Ishikawa (cell line): Measurements from ENCODE around the gene UBN2.

ENCODE experiments used
- CEBPB ChIP-seq: IDR thresholded peaks from 2 replicates; pipeline ENCODE4 v1.6.1; 2012
- CREB1 ChIP-seq: IDR thresholded peaks from 2 replicates; pipeline ENCODE4 v1.6.1; 2012; ENCODE audit warnings: low read depth
- EGR1 ChIP-seq: IDR thresholded peaks from 2 replicates; pipeline ENCODE4 v1.6.1; 2012
- EP300 ChIP-seq: IDR thresholded peaks from 2 replicates; pipeline ENCODE4 v1.6.1; 2012; ENCODE audit warnings: borderline replicate concordance
- FOXM1 ChIP-seq: IDR thresholded peaks from 2 replicates; pipeline ENCODE4 v1.6.1; 2012; ENCODE audit warnings: low read depth, borderline replicate concordance
- MAX ChIP-seq: IDR thresholded peaks from 2 replicates; pipeline ENCODE4 v1.6.1; 2012
- NFIC ChIP-seq: IDR thresholded peaks from 2 replicates; pipeline ENCODE4 v1.6.1; 2012
- RAD21 ChIP-seq: IDR thresholded peaks from 2 replicates; pipeline ENCODE4 v1.6.1; 2012; ENCODE audit warnings: low read depth
- TAF1 ChIP-seq: IDR thresholded peaks from 2 replicates; pipeline ENCODE4 v1.6.1; 2012; ENCODE audit warnings: low read depth, mild to moderate bottlenecking
- TCF12 ChIP-seq: IDR thresholded peaks from 2 replicates; pipeline ENCODE4 v1.6.1; 2012; ENCODE audit warnings: low read depth
- TEAD4 ChIP-seq: IDR thresholded peaks from 2 replicates; pipeline ENCODE4 v1.6.1; 2012
- USF1 ChIP-seq: IDR thresholded peaks from 2 replicates; pipeline ENCODE4 v1.6.1; 2012
- YY1 ChIP-seq: IDR thresholded peaks from 2 replicates; pipeline ENCODE4 v1.6.1; 2012; ENCODE audit warnings: low read depth
- ZBTB7A ChIP-seq: IDR thresholded peaks from 2 replicates; pipeline ENCODE4 v1.6.1; 2012; ENCODE audit warnings: low read depth
- TF ChIP-seq, protein P1 (sequence below): IDR thresholded peaks from 2 replicates; pipeline ENCODE4 v1.6.1; 2012; ENCODE audit warnings: low read depth, mild to moderate bottlenecking

The UBN2 gene

DNA sequence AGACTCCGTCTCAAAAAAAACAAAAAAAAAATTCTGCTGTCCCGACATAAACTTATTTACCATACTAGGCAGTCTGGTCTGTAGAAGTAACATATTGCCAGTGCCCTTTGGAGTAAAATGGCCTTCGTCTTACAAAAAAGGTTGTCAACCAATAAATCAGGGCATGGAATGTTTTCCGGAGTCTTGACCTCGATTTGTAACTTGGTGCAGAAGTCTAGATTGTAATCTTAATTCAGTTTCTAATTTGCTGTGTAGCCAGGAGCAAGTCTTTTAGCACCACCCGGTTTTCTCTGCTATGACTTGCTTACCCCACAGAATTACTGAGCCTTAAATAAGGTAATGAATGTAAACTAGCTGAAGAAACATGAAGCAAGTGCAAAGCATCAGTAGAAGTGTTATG lies 23.2 kb downstream of the UBN2 start:
- no peak for TF ChIP-seq FOXM1
- TF ChIP-seq EP300 = no peak
- TF ChIP-seq MAX = no peak
- no peak for TF ChIP-seq EGR1
- no peak for TF ChIP-seq TCF12
- TF ChIP-seq NFIC = no peak
- no peak for TF ChIP-seq TAF1
- TF ChIP-seq, protein P1, sequence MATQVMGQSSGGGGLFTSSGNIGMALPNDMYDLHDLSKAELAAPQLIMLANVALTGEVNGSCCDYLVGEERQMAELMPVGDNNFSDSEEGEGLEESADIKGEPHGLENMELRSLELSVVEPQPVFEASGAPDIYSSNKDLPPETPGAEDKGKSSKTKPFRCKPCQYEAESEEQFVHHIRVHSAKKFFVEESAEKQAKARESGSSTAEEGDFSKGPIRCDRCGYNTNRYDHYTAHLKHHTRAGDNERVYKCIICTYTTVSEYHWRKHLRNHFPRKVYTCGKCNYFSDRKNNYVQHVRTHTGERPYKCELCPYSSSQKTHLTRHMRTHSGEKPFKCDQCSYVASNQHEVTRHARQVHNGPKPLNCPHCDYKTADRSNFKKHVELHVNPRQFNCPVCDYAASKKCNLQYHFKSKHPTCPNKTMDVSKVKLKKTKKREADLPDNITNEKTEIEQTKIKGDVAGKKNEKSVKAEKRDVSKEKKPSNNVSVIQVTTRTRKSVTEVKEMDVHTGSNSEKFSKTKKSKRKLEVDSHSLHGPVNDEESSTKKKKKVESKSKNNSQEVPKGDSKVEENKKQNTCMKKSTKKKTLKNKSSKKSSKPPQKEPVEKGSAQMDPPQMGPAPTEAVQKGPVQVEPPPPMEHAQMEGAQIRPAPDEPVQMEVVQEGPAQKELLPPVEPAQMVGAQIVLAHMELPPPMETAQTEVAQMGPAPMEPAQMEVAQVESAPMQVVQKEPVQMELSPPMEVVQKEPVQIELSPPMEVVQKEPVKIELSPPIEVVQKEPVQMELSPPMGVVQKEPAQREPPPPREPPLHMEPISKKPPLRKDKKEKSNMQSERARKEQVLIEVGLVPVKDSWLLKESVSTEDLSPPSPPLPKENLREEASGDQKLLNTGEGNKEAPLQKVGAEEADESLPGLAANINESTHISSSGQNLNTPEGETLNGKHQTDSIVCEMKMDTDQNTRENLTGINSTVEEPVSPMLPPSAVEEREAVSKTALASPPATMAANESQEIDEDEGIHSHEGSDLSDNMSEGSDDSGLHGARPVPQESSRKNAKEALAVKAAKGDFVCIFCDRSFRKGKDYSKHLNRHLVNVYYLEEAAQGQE = no peak
- TF ChIP-seq TEAD4 = no peak
- no peak for TF ChIP-seq RAD21
- no peak for TF ChIP-seq CEBPB
- TF ChIP-seq USF1 = no peak
- TF ChIP-seq YY1 = no peak
- TF ChIP-seq ZBTB7A = no peak
- no peak for TF ChIP-seq CREB1

GRCh38 chr7:139254728-139255127 lies 23.7 kb downstream of the UBN2 start:
- TF ChIP-seq MAX (no peak), FOXM1 (no peak)

DNA sequence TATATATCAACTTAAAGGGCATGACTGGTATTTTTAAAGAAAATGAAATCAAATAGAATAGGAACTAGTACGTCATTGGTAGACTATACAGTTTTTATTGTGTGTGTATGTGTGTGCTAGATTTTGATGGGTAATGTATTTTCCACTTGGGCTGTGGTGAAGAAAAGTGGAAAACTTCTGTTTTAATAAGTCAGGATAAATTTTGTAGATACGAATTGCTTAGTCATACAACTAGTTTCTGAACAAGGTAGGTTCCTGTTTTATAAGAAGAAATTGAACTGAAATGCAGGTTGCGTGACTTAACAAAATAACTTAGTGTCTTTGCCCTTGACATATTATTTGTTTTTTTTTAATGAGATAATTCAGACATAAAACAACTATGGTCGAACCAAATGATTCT lies 24.3 kb downstream of the UBN2 start:
- no peak for TF ChIP-seq TAF1
- TF ChIP-seq, protein P1 = no peak
- no peak for TF ChIP-seq CEBPB
- TF ChIP-seq ZBTB7A = no peak

DNA sequence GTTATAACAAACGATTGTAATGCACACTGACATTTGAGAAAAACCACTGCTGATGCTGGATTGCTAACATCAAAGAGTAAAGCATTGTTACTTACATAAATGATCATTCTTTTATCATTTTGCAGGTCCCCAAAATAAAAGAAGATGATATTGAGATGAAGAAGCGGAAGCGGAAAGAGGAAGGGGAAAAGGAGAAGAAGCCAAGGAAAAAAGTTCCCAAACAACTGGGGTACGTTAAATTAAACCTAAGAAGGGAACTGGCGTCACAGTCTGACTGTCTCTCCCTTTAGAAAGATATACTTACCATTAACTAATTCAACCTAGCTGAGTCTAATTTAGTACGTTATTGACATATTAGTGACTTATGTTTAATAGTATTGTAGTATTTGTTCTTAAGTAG lies 28.1 kb downstream of the UBN2 start:
- TF ChIP-seq, protein P1 = no peak
- TF ChIP-seq CEBPB (no peak), RAD21 (no peak), FOXM1 (no peak), EP300 (no peak), TAF1 (no peak), MAX (no peak), YY1 (no peak), ZBTB7A (no peak), EGR1 (no peak), NFIC (no peak), TEAD4 (no peak)

DNA sequence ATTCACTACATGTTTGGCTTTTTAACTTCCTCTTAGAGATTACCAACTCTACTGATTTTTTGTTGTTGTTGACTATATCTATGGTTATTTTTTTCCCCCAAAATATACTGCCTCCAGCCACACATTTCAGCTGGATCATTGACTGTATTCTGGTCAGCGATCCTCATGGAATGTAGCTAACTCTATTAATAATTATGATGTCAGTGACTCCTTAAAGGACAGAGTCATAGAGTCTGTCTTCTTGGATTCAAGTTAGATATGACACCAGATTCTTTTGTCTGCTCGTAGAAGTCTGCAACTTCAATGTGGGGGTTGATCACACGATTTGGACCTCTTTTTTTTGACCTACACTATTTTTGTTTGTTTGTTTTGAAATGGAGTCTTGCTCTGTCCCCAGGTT lies 33.2 kb downstream of the UBN2 start:
- TF ChIP-seq TAF1 (no peak), YY1 (no peak)
- TF ChIP-seq, protein P1 = no peak
